Loucy (cell line): ENCODE measurements around the gene POLR2J.

Experiments used
- H2AFZ ChIP-seq: fragments of 200-600 bp; sonication (generic); 2 replicates; pipeline ENCODE4 v1.6.0; 2016; ENCODE audit warnings: antibody characterized with exemption, mild to moderate bottlenecking, low read length, moderate library complexity
- H3F3A ChIP-seq: fragments of 200-600 bp; 2 replicates; pipeline ENCODE4 v1.6.0; 2016; ENCODE audit warnings: antibody characterized with exemption, low read depth, mild to moderate bottlenecking
- H3K27me3 ChIP-seq: fragments of 200-600 bp; sonication (generic); 2 replicates; pipeline ENCODE4 v1.6.1; 2014; ENCODE audit warnings: low read length, mild to moderate bottlenecking; ENCODE audit not compliant: insufficient read depth, poor library complexity, severe bottlenecking
- H3K36me3 ChIP-seq: fragments of 200-600 bp; sonication (generic); 2 replicates; pipeline ENCODE4 v1.6.1; 2016; ENCODE audit warnings: low read length; ENCODE audit not compliant: insufficient read depth
- H3K4me1 ChIP-seq: fragments of 200-600 bp; sonication (generic); 2 replicates; pipeline ENCODE4 v1.5.1; 2014; ENCODE audit warnings: low read length, mild to moderate bottlenecking; ENCODE audit not compliant: insufficient read depth, poor library complexity, severe bottlenecking
- H3K4me2 ChIP-seq: fragments of 200-600 bp; sonication (generic); 2 replicates; pipeline ENCODE4 v1.6.0; 2014; ENCODE audit warnings: antibody characterized with exemption, low read length, low read depth, mild to moderate bottlenecking; ENCODE audit not compliant: poor library complexity, severe bottlenecking
- H3K4me3 ChIP-seq: fragments of 200-600 bp; sonication (generic); 2 replicates; pipeline ENCODE4 v1.5.1; 2014; ENCODE audit warnings: low read length, mild to moderate bottlenecking, mixed read lengths; ENCODE audit not compliant: poor library complexity, severe bottlenecking
- H3K79me2 ChIP-seq: fragments of 200-600 bp; sonication (generic); 2 replicates; pipeline ENCODE4 v1.6.1; 2014; ENCODE audit warnings: low read length; ENCODE audit not compliant: insufficient read depth
- H3K9ac ChIP-seq: fragments of 200-600 bp; sonication (generic); 2 replicates; pipeline ENCODE4 v1.6.0; 2014; ENCODE audit warnings: mild to moderate bottlenecking, low read depth, low read length, moderate library complexity; ENCODE audit not compliant: poor library complexity, severe bottlenecking
- H3K9me2 ChIP-seq: fragments of 200-600 bp; sonication (generic); replicated peaks from 2 replicates; pipeline ENCODE4 v1.6.1; 2016; ENCODE audit warnings: low read depth, low read length, mixed read lengths
- H3K9me3 ChIP-seq: fragments of 200-600 bp; sonication (generic); 2 replicates; pipeline ENCODE4 v1.6.1; 2014; ENCODE audit warnings: mild to moderate bottlenecking, antibody characterized with exemption, low read length, low read depth; ENCODE audit not compliant: insufficient read depth
- H4K20me1 ChIP-seq: fragments of 200-600 bp; sonication (generic); 2 replicates; pipeline ENCODE4 v1.6.0; 2014; ENCODE audit warnings: antibody characterized with exemption, low read length, mild to moderate bottlenecking; ENCODE audit not compliant: insufficient read depth, poor library complexity, severe bottlenecking
- CTCF ChIP-seq: fragments of 200-600 bp; sonication (generic); conservative IDR thresholded peaks from 2 replicates; pipeline ENCODE4 v1.5.1; 2014; ENCODE audit warnings: mild to moderate bottlenecking, antibody characterized with exemption, low read length
- EZH2phosphoT487 ChIP-seq: fragments of 200-600 bp; IDR thresholded peaks from 2 replicates; pipeline ENCODE4 v1.6.1; 2018; ENCODE audit warnings: antibody characterized with exemption, mild to moderate bottlenecking, moderate library complexity, borderline replicate concordance

The POLR2J gene

GRCh38 chr7:102424787-102425218 is 53.9 kb downstream of the POLR2J start:
- H4K20me1 ChIP-seq: no peaks in the 10 kb centered on the region
- peaks cover 27% of the 10 kb centered on the region for H3K4me1 ChIP-seq
- H3K9ac ChIP-seq: peak overlapping the region; percentile 69
- no peak overlapping the region for H2AFZ ChIP-seq
- TF ChIP-seq EZH2phosphoT487 (no peak), CTCF (no peak)
- H3K4me3 ChIP-seq: no peak overlapping the region
- no peaks in the 10 kb centered on the region for H3K9me2 ChIP-seq
- H3K4me2 ChIP-seq: no peak overlapping the region
- H3K36me3 ChIP-seq: peaks cover 17% of the 10 kb centered on the region; the same call in 1 of the 2 replicates
- no peaks in the 10 kb centered on the region for H3K9me3 ChIP-seq
- peaks cover 4% of the 10 kb centered on the region; the same call in 1 of the 2 replicates for H3K79me2 ChIP-seq
- H3F3A ChIP-seq: peaks cover 12% of the 10 kb centered on the region; the same call in 1 of the 2 replicates
- no peaks in the 10 kb centered on the region for H3K27me3 ChIP-seq

- Histone ChIP-seq H4K20me1 (no peaks in the 10 kb centered on the region), H3K4me3 (no peak overlapping the region), H3K36me3 (peaks cover 22% of the 10 kb centered on the region; the same call in 1 of the 2 replicates), H3K79me2 (peaks cover 4% of the 10 kb centered on the region; the same call in 1 of the 2 replicates), H2AFZ (no peak overlapping the region), H3F3A (peaks cover 12% of the 10 kb centered on the region; the same call in 1 of the 2 replicates), H3K4me2 (no peak overlapping the region), H3K9me3 (no peaks in the 10 kb centered on the region), H3K9me2 (no peaks in the 10 kb centered on the region), H3K27me3 (no peaks in the 10 kb centered on the region), H3K4me1 (peaks cover 27% of the 10 kb centered on the region), H3K9ac (no peak overlapping the region)
- TF ChIP-seq CTCF (no peak), EZH2phosphoT487 (no peak)
Measured at GRCh38 chr7:102424129-102424551, 54.6 kb downstream of the POLR2J start.
